ENCODE measurements around the gene PLA2G6.
A peak's percentile ranks its signal among the peaks of the same experiment; 100 is the strongest.

Gene PLA2G6

DNA sequence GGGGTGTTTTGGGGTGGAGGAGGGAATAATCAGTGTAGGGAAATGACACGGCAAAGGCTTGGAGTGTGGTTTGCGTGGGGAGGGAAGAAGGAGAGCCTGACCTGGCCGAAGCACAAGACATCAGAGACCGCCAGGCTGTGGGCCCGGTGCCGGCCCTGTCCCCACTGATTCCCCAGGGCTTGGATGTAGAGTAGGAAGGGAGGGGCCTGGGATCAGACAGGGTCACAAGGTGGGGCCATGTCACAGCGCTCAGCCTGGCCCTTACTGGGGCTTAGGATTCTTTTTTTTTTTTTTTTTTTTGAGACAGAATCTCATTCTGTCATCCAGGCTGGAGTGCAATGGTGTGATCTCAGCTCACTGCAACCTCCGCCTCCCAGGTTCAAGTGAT lies 114.6 kb downstream of the PLA2G6 start:
- no peak overlapping the region for H3K9ac ChIP-seq
- no peak overlapping the region for H3K4me3 ChIP-seq (ENCODE audit: low read depth, low read length)
- no peak overlapping the region for H3K4me2 ChIP-seq (ENCODE audit: low read length)
- TF ChIP-seq, protein P1, sequence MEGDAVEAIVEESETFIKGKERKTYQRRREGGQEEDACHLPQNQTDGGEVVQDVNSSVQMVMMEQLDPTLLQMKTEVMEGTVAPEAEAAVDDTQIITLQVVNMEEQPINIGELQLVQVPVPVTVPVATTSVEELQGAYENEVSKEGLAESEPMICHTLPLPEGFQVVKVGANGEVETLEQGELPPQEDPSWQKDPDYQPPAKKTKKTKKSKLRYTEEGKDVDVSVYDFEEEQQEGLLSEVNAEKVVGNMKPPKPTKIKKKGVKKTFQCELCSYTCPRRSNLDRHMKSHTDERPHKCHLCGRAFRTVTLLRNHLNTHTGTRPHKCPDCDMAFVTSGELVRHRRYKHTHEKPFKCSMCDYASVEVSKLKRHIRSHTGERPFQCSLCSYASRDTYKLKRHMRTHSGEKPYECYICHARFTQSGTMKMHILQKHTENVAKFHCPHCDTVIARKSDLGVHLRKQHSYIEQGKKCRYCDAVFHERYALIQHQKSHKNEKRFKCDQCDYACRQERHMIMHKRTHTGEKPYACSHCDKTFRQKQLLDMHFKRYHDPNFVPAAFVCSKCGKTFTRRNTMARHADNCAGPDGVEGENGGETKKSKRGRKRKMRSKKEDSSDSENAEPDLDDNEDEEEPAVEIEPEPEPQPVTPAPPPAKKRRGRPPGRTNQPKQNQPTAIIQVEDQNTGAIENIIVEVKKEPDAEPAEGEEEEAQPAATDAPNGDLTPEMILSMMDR (IDR thresholded peaks at IDR 0.05) = no peak
- H3K4me1 ChIP-seq = no peaks in the 10 kb centered on the region
- H3K9me3 ChIP-seq (ENCODE audit: control insufficient read depth, low read length) = no peaks in the 10 kb centered on the region
- no peaks in the 10 kb centered on the region for H3K36me3 ChIP-seq (ENCODE audit: control insufficient read depth, insufficient read depth, low read length)
- no peak overlapping the region for H3K27ac ChIP-seq
- no peaks in the 10 kb centered on the region for H3K27me3 ChIP-seq (ENCODE audit: control insufficient read depth, insufficient read depth, low read length)
- no peak overlapping the region for H2AFZ ChIP-seq
- no peaks in the 10 kb centered on the region for H3K79me2 ChIP-seq

DNA sequence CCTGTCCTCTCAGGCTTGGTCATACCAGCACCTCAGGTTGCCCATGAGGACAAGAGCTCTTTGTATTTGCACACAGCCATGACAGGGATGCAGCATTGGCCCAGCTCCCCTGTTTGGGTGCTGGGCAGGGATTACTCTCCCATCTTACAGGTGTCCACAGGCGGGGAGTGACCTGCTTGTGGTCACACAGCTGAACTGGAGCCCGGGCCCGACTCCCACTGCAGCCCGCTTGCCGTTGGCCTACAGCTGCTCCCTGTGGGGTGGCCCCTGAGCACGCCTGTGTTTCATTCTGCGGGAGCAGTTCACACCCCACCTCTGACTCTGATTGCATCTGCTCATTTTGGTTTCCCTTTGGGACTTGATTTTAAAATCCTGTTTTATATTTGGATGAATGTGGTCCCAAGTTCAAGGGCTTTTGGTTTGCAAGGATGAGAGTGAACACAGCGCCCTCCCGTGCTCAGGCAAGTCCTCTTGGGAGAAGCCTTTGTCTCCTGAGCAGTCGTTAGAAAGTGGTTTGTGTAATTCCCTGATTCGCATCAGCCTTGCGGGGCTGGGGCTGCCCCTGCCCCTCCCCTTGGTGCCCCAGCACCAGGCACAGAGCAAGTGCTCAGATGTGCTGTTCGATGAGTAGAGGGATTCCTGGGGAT lies 115.1 kb downstream of the PLA2G6 start:
- no peak overlapping the region for H3K4me2 ChIP-seq (ENCODE audit: low read length)
- no peaks in the 10 kb centered on the region for H3K9me3 ChIP-seq (ENCODE audit: control insufficient read depth, low read length)
- no peaks in the 10 kb centered on the region for H3K79me2 ChIP-seq
- TF ChIP-seq, protein P1 (IDR thresholded peaks at IDR 0.05) = no peak
- no peak overlapping the region for H3K27ac ChIP-seq
- H3K4me3 ChIP-seq (ENCODE audit: low read depth, low read length) = no peak overlapping the region
- no peaks in the 10 kb centered on the region for H3K4me1 ChIP-seq
- H2AFZ ChIP-seq = no peak overlapping the region
- no peaks in the 10 kb centered on the region for H3K36me3 ChIP-seq (ENCODE audit: control insufficient read depth, insufficient read depth, low read length)
- H3K27me3 ChIP-seq (ENCODE audit: control insufficient read depth, insufficient read depth, low read length) = no peaks in the 10 kb centered on the region
- no peak overlapping the region for H3K9ac ChIP-seq

DNA sequence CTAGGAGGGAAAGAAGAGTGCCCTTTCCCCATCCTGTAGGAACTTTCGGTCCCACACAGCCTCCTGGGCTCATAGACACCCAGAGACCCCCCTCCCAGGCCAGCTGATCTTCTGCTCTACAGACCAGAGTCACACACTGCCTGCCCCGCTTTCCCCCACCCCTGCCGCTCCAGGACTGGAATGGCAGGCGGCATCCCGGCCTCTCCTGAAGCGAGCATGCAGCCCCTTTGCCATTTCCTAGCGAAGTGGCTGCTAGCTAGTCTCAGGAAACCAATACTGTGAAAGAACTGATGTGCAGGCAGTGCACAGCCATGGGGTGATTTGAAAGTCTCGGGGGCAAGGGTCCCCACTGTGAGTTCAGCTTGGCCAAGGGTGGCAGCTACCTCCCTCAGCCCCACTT lies 116.1 kb downstream of the PLA2G6 start:
- TF ChIP-seq, protein P1 (IDR thresholded peaks at IDR 0.05) = no peak
- no peak overlapping the region for H2AFZ ChIP-seq
- H3K27me3 ChIP-seq (ENCODE audit: control insufficient read depth, insufficient read depth, low read length) = no peaks in the 10 kb centered on the region
- no peaks in the 10 kb centered on the region for H3K9me3 ChIP-seq (ENCODE audit: control insufficient read depth, low read length)
- H3K27ac ChIP-seq = no peak overlapping the region
- no peak overlapping the region for H3K4me3 ChIP-seq (ENCODE audit: low read depth, low read length)
- no peak overlapping the region for H3K4me2 ChIP-seq (ENCODE audit: low read length)
- H3K9ac ChIP-seq = no peak overlapping the region
- H3K36me3 ChIP-seq (ENCODE audit: control insufficient read depth, insufficient read depth, low read length) = no peaks in the 10 kb centered on the region
- H3K79me2 ChIP-seq = no peaks in the 10 kb centered on the region
- no peaks in the 10 kb centered on the region for H3K4me1 ChIP-seq

DNA sequence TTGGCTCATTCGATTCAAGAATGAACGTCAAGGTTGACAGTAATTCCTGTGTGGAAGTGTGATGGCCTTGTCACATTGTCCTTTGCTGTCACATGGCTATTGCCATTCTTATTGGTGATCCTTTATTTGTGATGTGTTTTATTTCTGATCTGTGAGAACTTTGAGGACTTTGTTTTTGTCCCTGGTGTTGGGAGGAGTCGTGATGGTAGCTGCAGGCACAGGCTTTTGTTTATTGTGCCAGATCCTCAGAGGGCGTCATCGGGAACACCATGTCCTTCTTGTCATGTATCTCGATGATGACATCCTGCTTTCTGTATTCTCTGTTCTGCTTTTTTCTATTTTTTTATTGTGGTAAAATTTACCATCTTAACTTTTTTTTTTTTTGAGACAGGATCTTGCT lies 118.8 kb downstream of the PLA2G6 start:
- no peak overlapping the region for H3K9ac ChIP-seq
- H3K4me1 ChIP-seq = no peaks in the 10 kb centered on the region
- H3K4me3 ChIP-seq (ENCODE audit: low read depth, low read length) = no peak overlapping the region
- no peak overlapping the region for H2AFZ ChIP-seq
- TF ChIP-seq, protein P1 (IDR thresholded peaks at IDR 0.05) = no peak
- H3K27ac ChIP-seq = peak overlapping the region; percentile 29
- no peaks in the 10 kb centered on the region for H3K79me2 ChIP-seq
- H3K9me3 ChIP-seq (ENCODE audit: control insufficient read depth, low read length) = no peaks in the 10 kb centered on the region
- no peaks in the 10 kb centered on the region for H3K27me3 ChIP-seq (ENCODE audit: control insufficient read depth, insufficient read depth, low read length)
- H3K36me3 ChIP-seq (ENCODE audit: control insufficient read depth, insufficient read depth, low read length) = no peaks in the 10 kb centered on the region
- no peak overlapping the region for H3K4me2 ChIP-seq (ENCODE audit: low read length)
